ENCODE data around the gene ATP8A2. TPM values are rescaled to one million over a fixed set of nuclear protein-coding genes. Genes with fewer than 3 reads are reported as not detected.

The ATP8A2 gene
- total RNA-seq, 4 donors from 2014 or later: 0.18 to 11.6 (median 1.8) TPM

DNA sequence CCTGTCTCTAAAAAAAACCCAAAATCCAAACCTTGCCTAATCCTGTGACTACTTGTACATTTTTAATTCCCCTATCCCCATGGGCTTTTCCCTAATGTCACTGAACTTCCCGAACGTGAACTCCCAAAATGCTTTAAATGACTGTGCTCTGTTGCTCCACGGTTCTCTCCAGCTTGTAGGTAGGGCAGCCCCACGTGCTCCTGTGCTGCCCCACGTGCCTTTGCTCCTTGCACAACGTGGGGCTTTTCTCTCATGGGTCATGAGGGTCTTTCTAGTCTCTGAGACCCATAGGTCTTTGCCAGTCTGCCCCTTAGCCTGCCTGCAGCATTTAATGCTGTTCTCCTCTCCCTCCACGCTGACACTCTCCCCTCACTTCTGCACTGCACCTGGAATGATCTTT, 558.0 kb downstream of the ATP8A2 start:
- H3K4me3 ChIP-seq: no peak overlapping the region
- TF ChIP-seq POLR2A (IDR thresholded peaks at IDR 0.05) (no peak), CTCF (IDR thresholded peaks at IDR 0.05) (no peak)

GRCh38 chr13:25930653-25931052, 558.9 kb downstream of the ATP8A2 start:
- no peaks in the 10 kb centered on the region for H3K36me3 ChIP-seq
- TF ChIP-seq POLR2A (IDR thresholded peaks at IDR 0.05): no peak
- TF ChIP-seq CTCF (IDR thresholded peaks at IDR 0.05): no peak
- no peaks in the 10 kb centered on the region for H3K4me1 ChIP-seq
- DNase-seq: no peak
- H3K27me3 ChIP-seq: no peaks in the 10 kb centered on the region
- H3K4me3 ChIP-seq: no peak overlapping the region
- H3K27ac ChIP-seq: no peak overlapping the region
- no peaks in the 10 kb centered on the region for H3K9me3 ChIP-seq

More for the DNA sequence above, 558.0 kb downstream of the ATP8A2 start:
- no peak for DNase-seq
- Histone ChIP-seq H3K27ac (no peak overlapping the region), H3K4me1 (no peaks in the 10 kb centered on the region), H3K36me3 (no peaks in the 10 kb centered on the region), H3K9me3 (no peaks in the 10 kb centered on the region), H3K27me3 (no peaks in the 10 kb centered on the region)

DNA sequence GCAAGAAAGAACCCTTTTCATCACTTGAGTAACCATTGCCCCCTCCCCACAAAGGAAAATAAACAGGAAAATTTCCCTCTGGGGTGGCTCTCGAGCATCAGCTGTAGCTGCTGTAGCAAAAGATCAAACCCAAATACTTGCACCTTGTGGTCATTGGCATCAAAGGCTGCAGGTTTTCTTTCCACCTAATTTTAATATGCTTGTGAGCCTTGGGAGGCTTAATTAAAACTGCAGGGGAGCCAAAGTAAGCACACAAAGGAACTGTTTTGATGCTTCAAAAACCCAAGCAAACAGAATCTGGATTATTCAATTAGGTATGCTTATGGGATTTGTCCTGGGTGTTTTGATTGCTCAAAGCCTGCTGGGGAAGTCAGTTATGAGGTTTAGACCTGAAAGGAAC, 560.6 kb downstream of the ATP8A2 start:
- no peaks in the 10 kb centered on the region for H3K9me3 ChIP-seq

DNA sequence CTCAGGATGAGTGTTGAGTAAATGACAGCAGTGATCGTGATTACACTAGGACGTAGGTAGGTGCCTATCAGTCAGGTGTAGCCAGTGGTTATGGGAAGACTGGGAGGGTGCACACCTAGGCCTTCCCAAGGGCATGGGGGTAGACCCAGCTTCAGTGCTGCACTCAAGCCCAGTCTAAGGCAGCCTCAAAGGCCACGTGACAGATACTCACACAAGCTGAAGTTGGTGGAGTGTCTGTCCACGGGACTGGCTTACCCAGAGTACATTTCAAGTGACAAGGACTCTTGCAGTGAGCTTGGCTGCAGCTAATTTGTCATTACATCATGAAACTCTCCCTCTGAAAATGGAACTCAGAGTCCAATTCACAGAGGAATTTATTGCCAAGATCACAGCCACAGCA, 561.7 kb downstream of the ATP8A2 start:
- H3K27ac ChIP-seq: no peak overlapping the region
- H3K4me1 ChIP-seq: no peaks in the 10 kb centered on the region
- H3K36me3 ChIP-seq: no peaks in the 10 kb centered on the region
- no peak for DNase-seq
- no peaks in the 10 kb centered on the region for H3K9me3 ChIP-seq
- H3K27me3 ChIP-seq: no peaks in the 10 kb centered on the region
- TF ChIP-seq POLR2A (IDR thresholded peaks at IDR 0.05): no peak
- TF ChIP-seq CTCF (IDR thresholded peaks at IDR 0.05): no peak
- no peak overlapping the region for H3K4me3 ChIP-seq

More for the DNA sequence above, 560.6 kb downstream of the ATP8A2 start:
- no peak for TF ChIP-seq POLR2A (IDR thresholded peaks at IDR 0.05)
- no peak for TF ChIP-seq CTCF (IDR thresholded peaks at IDR 0.05)
- no peak for DNase-seq
- Histone ChIP-seq H3K27me3 (no peaks in the 10 kb centered on the region), H3K4me3 (no peak overlapping the region), H3K36me3 (no peaks in the 10 kb centered on the region), H3K4me1 (no peaks in the 10 kb centered on the region), H3K27ac (no peak overlapping the region)

- DNase-seq: no peak
- Histone ChIP-seq H3K36me3 (no peaks in the 10 kb centered on the region), H3K9me3 (no peaks in the 10 kb centered on the region), H3K4me3 (no peak overlapping the region), H3K4me1 (no peaks in the 10 kb centered on the region), H3K27me3 (no peaks in the 10 kb centered on the region), H3K27ac (no peak overlapping the region)
- TF ChIP-seq POLR2A (IDR thresholded peaks at IDR 0.05): no peak
- TF ChIP-seq CTCF (IDR thresholded peaks at IDR 0.05): no peak
Measured at GRCh38 chr13:25934127-25934526, 562.4 kb downstream of the ATP8A2 start.
